ENCODE measurements around the gene OSBPL9.

Gene OSBPL9

GRCh38 chr1:51780927-51781326, 164.0 kb downstream of the OSBPL9 start:
- H3K4me3 ChIP-seq (ENCODE audit: low read depth, low read length): no peak overlapping the region
- no peak for TF ChIP-seq CTCF (IDR thresholded peaks at IDR 0.05; ENCODE audit: insufficient read depth, low read depth, low read length, missing control alignments)
- no peak for DNase-seq (ENCODE audit: low read depth)

DNA sequence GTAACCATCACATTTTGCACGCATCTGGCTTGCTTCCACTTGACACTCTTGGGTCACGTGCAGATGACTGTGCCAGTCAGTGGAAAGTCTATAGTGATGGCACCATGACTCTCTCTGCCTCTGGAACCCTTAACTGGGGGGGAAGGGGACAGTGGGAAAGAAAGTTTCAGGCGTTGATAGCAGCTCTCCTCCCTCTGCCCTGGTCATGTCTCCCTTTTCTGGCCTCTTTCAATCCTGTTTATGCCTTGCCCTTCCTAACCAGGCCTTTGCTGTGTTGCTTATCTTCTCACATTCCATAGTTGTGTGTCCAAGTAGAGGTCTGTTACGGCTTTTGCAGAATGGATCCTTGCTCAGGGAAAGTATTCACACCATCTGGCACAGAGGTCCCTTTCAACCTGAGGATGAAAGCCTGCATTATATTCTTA, 168.1 kb downstream of the OSBPL9 start:
- no peak for TF ChIP-seq CTCF (IDR thresholded peaks at IDR 0.05; ENCODE audit: insufficient read depth, low read depth, low read length, missing control alignments)
- DNase-seq (ENCODE audit: low read depth): no peak
- H3K4me3 ChIP-seq (ENCODE audit: low read depth, low read length): no peak overlapping the region

GRCh38 chr1:51788938-51789337, 172.0 kb downstream of the OSBPL9 start:
- no peak for DNase-seq (ENCODE audit: low read depth)
- no peak overlapping the region for H3K4me3 ChIP-seq (ENCODE audit: low read depth, low read length)
- no peak for TF ChIP-seq CTCF (IDR thresholded peaks at IDR 0.05; ENCODE audit: insufficient read depth, low read depth, low read length, missing control alignments)

DNA sequence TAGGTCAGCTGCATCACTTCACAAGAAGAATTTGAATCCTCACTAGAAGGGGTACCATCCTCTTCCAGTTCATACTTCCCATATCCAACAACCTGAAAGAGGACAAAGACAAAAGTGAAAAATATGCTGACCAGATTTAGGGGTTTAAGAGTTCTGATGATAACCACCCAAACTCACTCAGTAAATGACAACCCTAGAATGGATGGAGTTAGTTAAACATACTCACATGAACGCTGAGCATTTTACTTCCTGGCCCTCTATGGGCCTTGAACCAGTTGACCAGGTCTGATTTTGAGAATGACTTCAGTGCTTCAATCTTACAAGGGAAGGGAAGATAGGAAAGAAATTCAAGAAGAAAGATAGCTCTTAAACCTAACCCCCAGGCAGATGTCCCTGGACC, 172.4 kb downstream of the OSBPL9 start:
- DNase-seq (ENCODE audit: low read depth): no peak
- TF ChIP-seq CTCF (IDR thresholded peaks at IDR 0.05; ENCODE audit: insufficient read depth, low read depth, low read length, missing control alignments): no peak
- no peak overlapping the region for H3K4me3 ChIP-seq (ENCODE audit: low read depth, low read length)

DNA sequence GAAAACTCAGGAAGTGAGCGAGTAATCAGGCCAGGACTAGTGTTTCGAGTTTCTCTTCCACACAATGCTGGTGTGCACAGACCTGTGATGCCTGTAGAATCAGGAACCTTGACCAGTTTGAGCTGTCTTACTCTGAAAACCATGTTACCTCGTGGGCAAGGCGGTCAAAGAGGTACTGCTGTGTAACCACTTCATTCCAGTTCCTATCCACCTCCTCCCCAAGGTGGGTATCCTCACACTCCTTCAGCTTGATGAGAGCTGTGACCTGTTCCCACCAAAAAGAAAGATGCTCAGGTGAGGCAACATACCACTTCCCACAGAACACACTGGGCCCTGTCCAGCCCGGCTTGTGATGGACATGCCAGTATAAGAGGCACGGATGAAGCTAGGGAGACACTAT, 173.5 kb downstream of the OSBPL9 start:
- DNase-seq (ENCODE audit: low read depth): no peak
- no peak overlapping the region for H3K4me3 ChIP-seq (ENCODE audit: low read depth, low read length)
- TF ChIP-seq CTCF (IDR thresholded peaks at IDR 0.05; ENCODE audit: insufficient read depth, low read depth, low read length, missing control alignments): no peak

- no peak for TF ChIP-seq CTCF (IDR thresholded peaks at IDR 0.05; ENCODE audit: insufficient read depth, low read depth, low read length, missing control alignments)
- no peak for DNase-seq (ENCODE audit: low read depth)
- H3K4me3 ChIP-seq (ENCODE audit: low read depth, low read length): no peak overlapping the region
Observed at GRCh38 chr1:51791888-51792287, 175.0 kb downstream of the OSBPL9 start.

DNA sequence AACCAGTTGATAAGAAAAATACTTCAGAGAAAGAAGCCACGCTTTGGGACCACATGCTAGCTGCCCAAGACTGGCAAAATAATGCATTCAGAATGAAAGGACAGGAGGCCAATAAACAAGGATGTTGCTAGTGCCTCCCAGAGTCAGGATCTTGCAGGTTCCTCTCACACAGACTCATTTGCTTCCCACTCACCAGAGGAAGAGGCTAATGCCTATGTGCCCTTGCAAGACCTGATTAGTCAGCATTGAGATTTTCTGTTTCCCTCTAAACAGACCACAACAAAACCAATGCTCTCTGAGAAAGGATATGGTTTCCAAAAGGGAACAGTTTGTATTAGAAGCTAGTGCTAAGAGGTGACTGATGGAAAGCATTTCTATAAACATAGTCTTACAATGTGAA, 176.0 kb downstream of the OSBPL9 start:
- no peak overlapping the region for H3K4me3 ChIP-seq (ENCODE audit: low read depth, low read length)
- no peak for DNase-seq (ENCODE audit: low read depth)
- no peak for TF ChIP-seq CTCF (IDR thresholded peaks at IDR 0.05; ENCODE audit: insufficient read depth, low read depth, low read length, missing control alignments)
